Measurements from ENCODE around the gene FAM184A. TPM values are rescaled to one million over a fixed set of nuclear protein-coding genes. Genes with fewer than 3 reads are reported as not detected.

FAM184A gene
- total and polyA plus RNA-seq, 9 of the 15 experiments (the other 6 are each of a cell fraction or from before 2014, with no cell fraction given): 6.4 to 18.7 (median 13.1) TPM

- TF ChIP-seq RERE (CRISPR knock-in tag; IDR thresholded peaks at IDR 0.05; ENCODE audit: borderline replicate concordance): no peak
- no peak for TF ChIP-seq CHD2 (IDR thresholded peaks at IDR 0.05; ENCODE audit: low read depth, low read length)
- peak; percentile 83 for TF ChIP-seq CEBPG (CRISPR knock-in tag; IDR thresholded peaks at IDR 0.05)
- TF ChIP-seq CEBPG (tag; conservative IDR thresholded peaks at IDR 0.05 in 1 of 2, IDR thresholded peaks at IDR 0.05 in 1 of 2): peak; percentile 17 to 87; a peak in 3 of 4 replicates
- no peak for TF ChIP-seq ZNF23 (CRISPR knock-in tag; IDR thresholded peaks at IDR 0.05)
- no peak for TF ChIP-seq COPS2 (conservative IDR thresholded peaks at IDR 0.05)
- TF ChIP-seq MTA2 (IDR thresholded peaks at IDR 0.05; ENCODE audit: low read depth): no peak
- TF ChIP-seq, protein P1, sequence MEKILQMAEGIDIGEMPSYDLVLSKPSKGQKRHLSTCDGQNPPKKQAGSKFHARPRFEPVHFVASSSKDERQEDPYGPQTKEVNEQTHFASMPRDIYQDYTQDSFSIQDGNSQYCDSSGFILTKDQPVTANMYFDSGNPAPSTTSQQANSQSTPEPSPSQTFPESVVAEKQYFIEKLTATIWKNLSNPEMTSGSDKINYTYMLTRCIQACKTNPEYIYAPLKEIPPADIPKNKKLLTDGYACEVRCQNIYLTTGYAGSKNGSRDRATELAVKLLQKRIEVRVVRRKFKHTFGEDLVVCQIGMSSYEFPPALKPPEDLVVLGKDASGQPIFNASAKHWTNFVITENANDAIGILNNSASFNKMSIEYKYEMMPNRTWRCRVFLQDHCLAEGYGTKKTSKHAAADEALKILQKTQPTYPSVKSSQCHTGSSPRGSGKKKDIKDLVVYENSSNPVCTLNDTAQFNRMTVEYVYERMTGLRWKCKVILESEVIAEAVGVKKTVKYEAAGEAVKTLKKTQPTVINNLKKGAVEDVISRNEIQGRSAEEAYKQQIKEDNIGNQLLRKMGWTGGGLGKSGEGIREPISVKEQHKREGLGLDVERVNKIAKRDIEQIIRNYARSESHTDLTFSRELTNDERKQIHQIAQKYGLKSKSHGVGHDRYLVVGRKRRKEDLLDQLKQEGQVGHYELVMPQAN (IDR thresholded peaks at IDR 0.05; ENCODE audit: borderline replicate concordance): no peak
- no peak for TF ChIP-seq ZNF512 (tag; IDR thresholded peaks at IDR 0.05)
- TF ChIP-seq PURB (CRISPR knock-in tag; IDR thresholded peaks at IDR 0.05; ENCODE audit: low read depth): no peak
- no peak for TF ChIP-seq KHSRP (IDR thresholded peaks at IDR 0.05)
- TF ChIP-seq ZNF644 (tag; IDR thresholded peaks at IDR 0.05; ENCODE audit: low read depth): no peak
- TF ChIP-seq THRAP3 (IDR thresholded peaks at IDR 0.05; ENCODE audit: borderline replicate concordance): no peak
- TF ChIP-seq TCFL5 (CRISPR knock-in tag; conservative IDR thresholded peaks at IDR 0.05): no peak
- TF ChIP-seq, protein P2, sequence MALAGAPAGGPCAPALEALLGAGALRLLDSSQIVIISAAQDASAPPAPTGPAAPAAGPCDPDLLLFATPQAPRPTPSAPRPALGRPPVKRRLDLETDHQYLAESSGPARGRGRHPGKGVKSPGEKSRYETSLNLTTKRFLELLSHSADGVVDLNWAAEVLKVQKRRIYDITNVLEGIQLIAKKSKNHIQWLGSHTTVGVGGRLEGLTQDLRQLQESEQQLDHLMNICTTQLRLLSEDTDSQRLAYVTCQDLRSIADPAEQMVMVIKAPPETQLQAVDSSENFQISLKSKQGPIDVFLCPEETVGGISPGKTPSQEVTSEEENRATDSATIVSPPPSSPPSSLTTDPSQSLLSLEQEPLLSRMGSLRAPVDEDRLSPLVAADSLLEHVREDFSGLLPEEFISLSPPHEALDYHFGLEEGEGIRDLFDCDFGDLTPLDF (CRISPR knock-in tag; IDR thresholded peaks at IDR 0.05): no peak
- no peak for TF ChIP-seq CHD4 (IDR thresholded peaks at IDR 0.05; ENCODE audit: insufficient read depth, insufficient replicate concordance, low read depth, low read length, poor library complexity, severe bottlenecking)
- TF ChIP-seq ILK (tag; IDR thresholded peaks at IDR 0.05; ENCODE audit: borderline replicate concordance, low read depth): no peak
These were observed 11.9 kb downstream of the FAM184A start (continued) for GRCh38 chr6:119066517-119066916.

All from K562 (cell line).